ENCODE results near the gene LAD1. TPM values are rescaled to one million over a fixed set of nuclear protein-coding genes. Genes with fewer than 3 reads are reported as not detected.

Gene LAD1
- total RNA-seq, 1 experiment from 2014 or later, result 30.1 TPM

DNA sequence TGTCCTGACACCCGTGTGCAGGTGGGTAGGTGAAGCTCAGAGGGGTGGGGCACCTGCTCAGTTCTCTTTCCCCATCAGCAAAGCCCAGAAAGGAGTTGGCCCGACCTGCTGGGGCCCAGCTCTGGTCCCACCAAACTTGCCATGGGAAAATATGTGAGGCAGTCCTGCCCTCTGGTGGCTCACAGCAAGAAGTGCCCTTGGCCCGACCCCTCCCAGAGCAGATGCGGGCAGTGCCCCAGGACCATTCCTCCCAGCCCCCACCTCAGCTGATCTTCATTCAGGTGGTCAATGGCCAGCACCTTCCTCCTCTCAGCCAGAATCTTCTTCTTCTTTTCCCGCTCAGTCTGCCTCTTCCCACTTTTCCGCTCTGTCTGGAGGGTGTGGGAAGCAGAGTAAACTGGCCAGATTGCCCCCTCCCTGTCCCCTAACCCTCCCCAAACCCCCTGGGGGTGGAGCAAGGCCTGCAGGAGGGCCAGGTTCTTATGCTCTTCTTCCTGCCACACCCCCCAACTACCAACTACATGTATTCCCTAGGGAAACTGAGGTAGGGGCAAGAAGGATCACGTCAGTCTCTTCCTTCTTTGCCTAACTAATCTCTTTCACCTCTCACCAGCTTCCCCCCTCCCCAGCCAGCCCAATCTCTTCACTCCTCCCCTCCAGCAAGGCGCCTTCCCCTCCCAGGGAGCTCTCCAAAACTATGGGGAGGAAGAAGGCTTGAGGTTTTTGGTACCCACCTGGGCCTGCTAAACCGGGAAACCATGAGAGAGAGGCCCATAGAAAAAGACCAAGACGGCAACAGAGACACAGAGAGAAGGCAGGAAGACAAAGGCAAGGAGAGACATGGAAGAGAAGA, 37.2 kb downstream of the LAD1 start:
- no peaks in the 10 kb centered on the region for H3K9me3 Mint-ChIP-seq
- Histone ChIP-seq H3K9me3 (ENCODE audit: control insufficient read depth, low read depth, low read length) (no peaks in the 10 kb centered on the region), H3K4me1 (ENCODE audit: insufficient read depth, low read length) (no peaks in the 10 kb centered on the region), H3K18ac (ENCODE audit: insufficient read length, low read depth, low read length) (no peak overlapping the region), H4K91ac (ENCODE audit: insufficient read length, low read depth, low read length) (no peak overlapping the region), H4K8ac (replicated peaks; ENCODE audit: insufficient read length, low read depth, low read length) (no peak overlapping the region), H3K27me3 (ENCODE audit: insufficient read depth, low read length) (no peaks in the 10 kb centered on the region), H2BK120ac (ENCODE audit: low read depth, low read length, poor library complexity, severe bottlenecking) (no peak overlapping the region), H2BK12ac (ENCODE audit: insufficient read length, low read depth, low read length) (no peak overlapping the region), H3K27ac (ENCODE audit: insufficient read length, low read depth, low read length) (no peak overlapping the region), H2BK20ac (ENCODE audit: low read depth, low read length, poor library complexity, severe bottlenecking) (no peak overlapping the region), H3K4me2 (ENCODE audit: insufficient read depth, insufficient read length, low read length) (no peak overlapping the region), H2AFZ (ENCODE audit: low read length) (no peak overlapping the region), H2BK5ac (ENCODE audit: insufficient read length, low read length) (no peak overlapping the region), H2BK15ac (ENCODE audit: low read depth, low read length) (no peak overlapping the region), H3K9ac (ENCODE audit: extremely low read depth, insufficient read length, low read length) (no peak overlapping the region), H3T11ph (ENCODE audit: low read length) (no peak overlapping the region), H3K56ac (ENCODE audit: insufficient read length, low read depth, low read length) (no peak overlapping the region), H3K23ac (ENCODE audit: insufficient read length, low read depth, low read length) (no peak overlapping the region), H3K23me2 (ENCODE audit: insufficient read length, low read depth, low read length, poor library complexity, severe bottlenecking) (no peaks in the 10 kb centered on the region), H4K5ac (ENCODE audit: insufficient read length, low read depth, low read length) (no peak overlapping the region), H3K4ac (ENCODE audit: low read depth, low read length) (no peak overlapping the region), H2AK5ac (ENCODE audit: insufficient read length, low read length) (no peak overlapping the region), H3K79me1 (ENCODE audit: insufficient read depth, low read depth, low read length, poor library complexity, severe bottlenecking) (no peaks in the 10 kb centered on the region), H3K14ac (ENCODE audit: insufficient read depth, low read length) (no peak overlapping the region), H4K20me1 (ENCODE audit: control insufficient read depth, insufficient read depth, insufficient read length) (no peaks in the 10 kb centered on the region), H3K79me2 (ENCODE audit: insufficient read depth, low read length) (no peaks in the 10 kb centered on the region)
- no peaks in the 10 kb centered on the region for H3K36me3 Mint-ChIP-seq (ENCODE audit: insufficient read depth in 1 of 3, low read depth in 3 of 3)
- TF ChIP-seq, protein P1, sequence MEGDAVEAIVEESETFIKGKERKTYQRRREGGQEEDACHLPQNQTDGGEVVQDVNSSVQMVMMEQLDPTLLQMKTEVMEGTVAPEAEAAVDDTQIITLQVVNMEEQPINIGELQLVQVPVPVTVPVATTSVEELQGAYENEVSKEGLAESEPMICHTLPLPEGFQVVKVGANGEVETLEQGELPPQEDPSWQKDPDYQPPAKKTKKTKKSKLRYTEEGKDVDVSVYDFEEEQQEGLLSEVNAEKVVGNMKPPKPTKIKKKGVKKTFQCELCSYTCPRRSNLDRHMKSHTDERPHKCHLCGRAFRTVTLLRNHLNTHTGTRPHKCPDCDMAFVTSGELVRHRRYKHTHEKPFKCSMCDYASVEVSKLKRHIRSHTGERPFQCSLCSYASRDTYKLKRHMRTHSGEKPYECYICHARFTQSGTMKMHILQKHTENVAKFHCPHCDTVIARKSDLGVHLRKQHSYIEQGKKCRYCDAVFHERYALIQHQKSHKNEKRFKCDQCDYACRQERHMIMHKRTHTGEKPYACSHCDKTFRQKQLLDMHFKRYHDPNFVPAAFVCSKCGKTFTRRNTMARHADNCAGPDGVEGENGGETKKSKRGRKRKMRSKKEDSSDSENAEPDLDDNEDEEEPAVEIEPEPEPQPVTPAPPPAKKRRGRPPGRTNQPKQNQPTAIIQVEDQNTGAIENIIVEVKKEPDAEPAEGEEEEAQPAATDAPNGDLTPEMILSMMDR (conservative IDR thresholded peaks at IDR 0.05), result peak; percentile 96
- DNase-seq, result peak; percentile 86
- no peak overlapping the region for H3K4me3 Mint-ChIP-seq
- WGBS (ENCODE audit: extremely low coverage, insufficient read length, low lambda C conversion rate), result no CpG with 5 or more reads among the region's 10 CpGs
- peak overlapping the region in 1 of 3 experiments; percentile 85; a peak in 1 of 7 replicates for H3K27ac Mint-ChIP-seq
- peaks cover 3% of the 10 kb centered on the region for H3K27me3 Mint-ChIP-seq (ENCODE audit: low read depth)
- H3K4me1 Mint-ChIP-seq, result peaks cover 13 to 23% of the 10 kb centered on the region in 2 experiments
